CD4-positive, CD25-positive, alpha-beta regulatory T cell (primary cell): Measurements from ENCODE around the gene SDF2. TPM values are rescaled to one million over a fixed set of nuclear protein-coding genes. Genes with fewer than 3 reads are reported as not detected.
A peak's percentile ranks its signal among the peaks of the same experiment; 100 is the strongest.

Source experiments
- ATAC-seq, 2 donors: fragments of 150-1000 bp; cut with Tn5 transposase; one replicate each; pipeline ENCODE4 v1.10.0; 2021; ENCODE audit warnings: low read depth in 2 of 2, moderate number of reproducible peaks in 2 of 2, moderate library complexity in 1 of 2
- DNase-seq, 3 donors: peaks; one replicate each; pipeline versions ENCODE4 v3.0.0 to v3.0.0-alpha.2; 2012 to 2022; ENCODE audit warnings: mixed read lengths in 1 of 3
- H3K27ac ChIP-seq: one replicate; pipeline ENCODE4 v1.7.0; 2013; ENCODE audit warnings: mild to moderate bottlenecking, low read length; ENCODE audit not compliant: insufficient read depth, poor library complexity, severe bottlenecking
- H3K27me3 ChIP-seq: one replicate; pipeline ENCODE4 v1.7.0; 2013; ENCODE audit warnings: low read length; ENCODE audit not compliant: control insufficient read depth, insufficient read depth
- H3K36me3 ChIP-seq: one replicate; pipeline ENCODE4 v1.7.0; 2013; ENCODE audit warnings: mild to moderate bottlenecking, low read length, moderate library complexity; ENCODE audit not compliant: control insufficient read depth, insufficient read depth
- H3K4me1 ChIP-seq: 2 replicates; pipeline ENCODE4 v1.7.0; 2013; ENCODE audit warnings: mild to moderate bottlenecking, low read length; ENCODE audit not compliant: insufficient read depth, control insufficient read depth, poor library complexity, severe bottlenecking
- H3K4me3 ChIP-seq: one replicate; pipeline ENCODE4 v1.7.0; 2013; ENCODE audit warnings: low read depth, mild to moderate bottlenecking, low read length, moderate library complexity
- H3K9me3 ChIP-seq, 2 experiments: 1 replicate in 1 of 2; 2 replicates in 1 of 2; pipeline ENCODE4 v1.7.0; 2013; ENCODE audit warnings: low read length in 2 of 2, mild to moderate bottlenecking in 1 of 2, moderate library complexity in 1 of 2; ENCODE audit not compliant: control insufficient read depth in 2 of 2
- H3K27ac Mint-ChIP-seq, 3 donors: one replicate each; pipeline ENCODE4 v1.8.0; 2020 to 2022; ENCODE audit warnings: mild to moderate bottlenecking in 3 of 3, mixed read lengths in 3 of 3, moderate library complexity in 2 of 3
- H3K27me3 Mint-ChIP-seq: one replicate; pipeline ENCODE4 v1.8.0; 2022; ENCODE audit warnings: mild to moderate bottlenecking, mixed read lengths
- H3K36me3 Mint-ChIP-seq: one replicate; pipeline ENCODE4 v1.8.0; 2020; ENCODE audit warnings: mixed read lengths
- H3K4me1 Mint-ChIP-seq, 4 donors: one replicate each; pipeline ENCODE4 v1.8.0; 2020 to 2022; ENCODE audit warnings: mixed read lengths in 4 of 4, mild to moderate bottlenecking in 1 of 4
- H3K4me3 Mint-ChIP-seq, 4 donors: one replicate each; pipeline ENCODE4 v1.8.0; 2020 to 2022; ENCODE audit warnings: mild to moderate bottlenecking in 4 of 4, mixed read lengths in 4 of 4, moderate library complexity in 3 of 4
- H3K9me3 Mint-ChIP-seq, 7 donors: one replicate each; pipeline ENCODE4 v1.8.0; 2020 to 2022; ENCODE audit warnings: mixed read lengths in 7 of 7, mild to moderate bottlenecking in 3 of 7, moderate library complexity in 2 of 7
- polyA plus RNA-seq, 4 donors: library from polyadenylated mRNA; unstranded; fragments of 300-500 nt; fragmentation: Illumina TruSeq; gene quantifications; one replicate each; pipeline ENCODE4 v1.2.3, GENCODE V29; 2021
- total RNA-seq: library from RNA; stranded (reverse); gene quantifications from one replicate; pipeline ENCODE4 v1.2.3, GENCODE V29; 2022

SDF2 gene
- total RNA-seq (41.9 TPM), polyA plus RNA-seq (100 to 1,000 TPM in 3 of 4 donors, 10 to 100 TPM in 1; 96.5 to 121 (median 112) TPM)

GRCh38 chr17:28661635-28662526 is at the start of gene SDF2, which contains the start of gene SUPT6H:
TSS of gene SDF2 (minus strand) at chr17:28661906. CDS start at chr17:28661876, 30 bp downstream.
TSS of gene SUPT6H (plus strand) at chr17:28662205. CDS start at chr17:28673402, 11,197 bp downstream.
- Histone ChIP-seq H3K4me3 (peak within 1 kb of the TSS; percentile 79), H3K27me3 (no peaks in the 10 kb centered on the region), H3K27ac (peak within 1 kb of the TSS; percentile 99), H3K36me3 (peaks cover 21% of the 10 kb centered on the region), H3K9me3 (no peaks in the 10 kb centered on the region), H3K4me1 (peaks cover 45% of the 10 kb centered on the region)
- DNase-seq, result peak; percentile 91 to 96 (median 94)
- Mint-ChIP-seq H3K4me1 (peaks cover 24 to 67% (median 51%) of the 10 kb centered on the region in 4 donors), H3K9me3 (no peaks in the 10 kb centered on the region), H3K4me3 (peak within 1 kb of the TSS; percentile 99 to 100 (median 100)), H3K27me3 (no peaks in the 10 kb centered on the region), H3K27ac (peak within 1 kb of the TSS; percentile 100), H3K36me3 (peaks cover 5% of the 10 kb centered on the region)
- ATAC-seq, result peak; percentile 85 to 86

- peaks cover 0 to 26% (median 11%) of the 10 kb centered on the region in 4 donors for H3K4me1 Mint-ChIP-seq
These were observed 49.4 kb upstream of the SDF2 start for GRCh38 chr17:28710861-28711722.

GRCh38 chr17:28707339-28707720 is 45.6 kb upstream of the SDF2 start:
- DNase-seq (no peak), ATAC-seq (no peak)
- H3K27me3 ChIP-seq, result no peaks in the 10 kb centered on the region
- Mint-ChIP-seq H3K4me1 (peaks cover 0 to 19% (median 10%) of the 10 kb centered on the region in 4 donors), H3K36me3 (peaks cover 11% of the 10 kb centered on the region), H3K4me3 (peak overlapping the region in 2 of 4 donors; percentile 55 to 58), H3K27me3 (no peaks in the 10 kb centered on the region), H3K9me3 (no peaks in the 10 kb centered on the region), H3K27ac (peak overlapping the region in 2 of 3 donors; percentile 55 to 79)
- peaks cover 17% of the 10 kb centered on the region for H3K4me1 ChIP-seq
- no peak overlapping the region for H3K27ac ChIP-seq
- peaks cover 8% of the 10 kb centered on the region for H3K36me3 ChIP-seq
- no peaks in the 10 kb centered on the region for H3K9me3 ChIP-seq
- no peak overlapping the region for H3K4me3 ChIP-seq

More at GRCh38 chr17:28710861-28711722, 49.4 kb upstream of the SDF2 start:
- peak overlapping the region; percentile 51 for H3K4me3 ChIP-seq
- Mint-ChIP-seq H3K36me3 (no peaks in the 10 kb centered on the region), H3K27ac (peak overlapping the region; percentile 93 to 97 (median 93)), H3K27me3 (peaks cover 16% of the 10 kb centered on the region), H3K9me3 (no peaks in the 10 kb centered on the region), H3K4me3 (peak overlapping the region; percentile 87 to 97 (median 92))
- H3K27ac ChIP-seq, result peak overlapping the region; percentile 74
- H3K36me3 ChIP-seq, result no peaks in the 10 kb centered on the region
- H3K4me1 ChIP-seq, result peaks cover 20% of the 10 kb centered on the region
- no peaks in the 10 kb centered on the region for H3K9me3 ChIP-seq
- DNase-seq, result peak; percentile 84 to 88 (median 86)
- ATAC-seq, result peak; percentile 89 to 90
- H3K27me3 ChIP-seq, result peaks cover 7% of the 10 kb centered on the region

- Mint-ChIP-seq H3K27me3 (no peaks in the 10 kb centered on the region), H3K4me1 (peaks cover 0 to 16% (median 7%) of the 10 kb centered on the region in 4 donors), H3K4me3 (peak overlapping the region in 2 of 4 donors; percentile 55 to 58), H3K27ac (peak overlapping the region in 2 of 3 donors; percentile 55 to 79), H3K36me3 (peaks cover 15% of the 10 kb centered on the region), H3K9me3 (no peaks in the 10 kb centered on the region)
- peaks cover 14% of the 10 kb centered on the region for H3K36me3 ChIP-seq
- no peak overlapping the region for H3K4me3 ChIP-seq
- DNase-seq (no peak), ATAC-seq (no peak)
- H3K4me1 ChIP-seq, result peaks cover 11% of the 10 kb centered on the region
- no peak overlapping the region for H3K27ac ChIP-seq
- H3K27me3 ChIP-seq, result no peaks in the 10 kb centered on the region
- H3K9me3 ChIP-seq, result no peaks in the 10 kb centered on the region
These were observed 45.0 kb upstream of the SDF2 start for GRCh38 chr17:28706471-28707338.

- Mint-ChIP-seq H3K27me3 (no peaks in the 10 kb centered on the region), H3K36me3 (peaks cover 20% of the 10 kb centered on the region), H3K9me3 (peaks cover 0 to 2% (median 0%) of the 10 kb centered on the region in 7 donors), H3K4me3 (no peak overlapping the region), H3K4me1 (peaks cover 0 to 11% (median 4%) of the 10 kb centered on the region in 4 donors), H3K27ac (no peak overlapping the region)
- Histone ChIP-seq H3K36me3 (peaks cover 23% of the 10 kb centered on the region), H3K4me1 (peaks cover 4% of the 10 kb centered on the region), H3K27me3 (no peaks in the 10 kb centered on the region), H3K9me3 (no peaks in the 10 kb centered on the region), H3K4me3 (no peak overlapping the region), H3K27ac (no peak overlapping the region)
- ATAC-seq (no peak), DNase-seq (no peak)
These were observed 44.1 kb upstream of the SDF2 start for GRCh38 chr17:28705728-28706334.

- H3K4me3 Mint-ChIP-seq, result no peak overlapping the region
- Histone ChIP-seq H3K4me3 (no peak overlapping the region), H3K27ac (no peak overlapping the region), H3K27me3 (no peaks in the 10 kb centered on the region), H3K4me1 (no peaks in the 10 kb centered on the region), H3K9me3 (no peaks in the 10 kb centered on the region), H3K36me3 (peaks cover 30% of the 10 kb centered on the region)
- DNase-seq (no peak), ATAC-seq (no peak)
- peaks cover 22% of the 10 kb centered on the region for H3K36me3 Mint-ChIP-seq
- H3K9me3 Mint-ChIP-seq, result peaks cover 0 to 2% (median 0%) of the 10 kb centered on the region in 7 donors
- no peaks in the 10 kb centered on the region for H3K27me3 Mint-ChIP-seq
- H3K27ac Mint-ChIP-seq, result peak overlapping the region in 1 of 3 donors; percentile 80
- peaks cover 0 to 7% (median 3%) of the 10 kb centered on the region in 4 donors for H3K4me1 Mint-ChIP-seq
These were observed 43.5 kb upstream of the SDF2 start for GRCh38 chr17:28705074-28705659.
